ENCODE data around the gene ISL2. TPM values are rescaled to one million over a fixed set of nuclear protein-coding genes. Genes with fewer than 3 reads are reported as not detected.

Gene ISL2
- total RNA-seq, 2 donors from 2014 or later = 0.77 to 2.4 TPM

GRCh38 chr15:76378691-76379090 lies 42.1 kb downstream of the ISL2 start:
- intact Hi-C loops (cut with DNase I) = no loop called here
- Histone ChIP-seq H3K27me3 (replicated peaks; ENCODE audit: insufficient read depth) (no peaks in the 10 kb centered on the region), H3K27ac (no peak overlapping the region), H3K36me3 (no peaks in the 10 kb centered on the region), H3K4me3 (no peak overlapping the region), H3K4me1 (replicated peaks) (no peaks in the 10 kb centered on the region), H3K9me3 (no peaks in the 10 kb centered on the region)
- WGBS = 91% methylated on average over 1 of the region's 1 CpG
- no peak for DNase-seq (ENCODE audit: low spot score)
- TF ChIP-seq POLR2A (IDR thresholded peaks at IDR 0.05) (no peak), POLR2AphosphoS5 (IDR thresholded peaks at IDR 0.05) (no peak), CTCF (IDR thresholded peaks at IDR 0.05) (no peak)

- H3K9me3 ChIP-seq = no peaks in the 10 kb centered on the region
These were observed 43.7 kb downstream of the ISL2 start for GRCh38 chr15:76380249-76380648.

GRCh38 chr15:76381366-76381765 lies 44.8 kb downstream of the ISL2 start:
- Histone ChIP-seq H3K4me3 (no peak overlapping the region), H3K4me1 (replicated peaks) (no peaks in the 10 kb centered on the region), H3K36me3 (no peaks in the 10 kb centered on the region), H3K27me3 (replicated peaks; ENCODE audit: insufficient read depth) (no peaks in the 10 kb centered on the region), H3K9me3 (no peaks in the 10 kb centered on the region), H3K27ac (no peak overlapping the region)
- 85% methylated on average over 4 of the region's 4 CpGs for WGBS
- TF ChIP-seq POLR2AphosphoS5 (IDR thresholded peaks at IDR 0.05) (no peak), CTCF (IDR thresholded peaks at IDR 0.05) (no peak), POLR2A (IDR thresholded peaks at IDR 0.05) (no peak)
- no peak for DNase-seq (ENCODE audit: low spot score)
- intact Hi-C loops (cut with DNase I) = no loop called here

More at GRCh38 chr15:76380249-76380648, 43.7 kb downstream of the ISL2 start:
- Histone ChIP-seq H3K36me3 (no peaks in the 10 kb centered on the region), H3K27me3 (replicated peaks; ENCODE audit: insufficient read depth) (no peaks in the 10 kb centered on the region), H3K4me1 (replicated peaks) (no peaks in the 10 kb centered on the region), H3K4me3 (no peak overlapping the region), H3K27ac (no peak overlapping the region)
- TF ChIP-seq POLR2A (IDR thresholded peaks at IDR 0.05) = no peak
- TF ChIP-seq CTCF (IDR thresholded peaks at IDR 0.05) = no peak
- intact Hi-C loops (cut with DNase I) = no loop called here
- WGBS = 94% methylated on average over 1 of the region's 1 CpG
- no peak for DNase-seq (ENCODE audit: low spot score)

GRCh38 chr15:76382987-76383728 lies 46.6 kb downstream of the ISL2 start:
- WGBS = 97% methylated on average over 2 of the region's 2 CpGs
- intact Hi-C loops (cut with DNase I) = no loop called here

More at GRCh38 chr15:76382987-76383728, 46.6 kb downstream of the ISL2 start:
- Histone ChIP-seq H3K9me3 (no peaks in the 10 kb centered on the region), H3K36me3 (no peaks in the 10 kb centered on the region), H3K4me1 (replicated peaks) (no peaks in the 10 kb centered on the region), H3K4me3 (no peak overlapping the region), H3K27ac (no peak overlapping the region), H3K27me3 (replicated peaks; ENCODE audit: insufficient read depth) (no peaks in the 10 kb centered on the region)
- DNase-seq (ENCODE audit: low spot score) = no peak
- TF ChIP-seq POLR2A (IDR thresholded peaks at IDR 0.05) (no peak), POLR2AphosphoS5 (IDR thresholded peaks at IDR 0.05) (no peak), CTCF (IDR thresholded peaks at IDR 0.05) (no peak)

All from prostate gland (tissue), 2 donors.